Fibroblast of lung (primary cell): Measurements from ENCODE around the gene VEGFA. TPM values are rescaled to one million over a fixed set of nuclear protein-coding genes. Genes with fewer than 3 reads are reported as not detected.

ENCODE experiments used
- DNase-seq, 2 donors: peaks; one replicate each; pipeline versions ENCODE4 v3.0.0 to v3.0.0-alpha.2; 2010; ENCODE audit warnings: low read depth in 2 of 2
- H2AFZ ChIP-seq: 2 replicates; pipeline ENCODE4 v1.5.1; 2012; ENCODE audit warnings: low read length, control low read depth, inconsistent platforms
- H3K27ac ChIP-seq: 2 replicates; pipeline ENCODE4 v1.5.1; 2011; ENCODE audit warnings: low read length, control low read depth; ENCODE audit not compliant: insufficient read depth
- H3K27me3 ChIP-seq: 2 replicates; pipeline ENCODE4 v1.5.1; 2011; ENCODE audit warnings: mild to moderate bottlenecking, low read length; ENCODE audit not compliant: control insufficient read depth, insufficient read depth
- H3K36me3 ChIP-seq: 2 replicates; pipeline ENCODE4 v1.5.1; 2011; ENCODE audit warnings: low read length; ENCODE audit not compliant: control insufficient read depth, insufficient read depth
- H3K4me1 ChIP-seq: 2 replicates; pipeline ENCODE4 v1.5.1; 2011; ENCODE audit warnings: low read length; ENCODE audit not compliant: control insufficient read depth, insufficient read depth; ENCODE audit errors: extremely low read depth
- H3K4me2 ChIP-seq: 2 replicates; pipeline ENCODE4 v1.5.1; 2011; ENCODE audit warnings: low read length, control low read depth; ENCODE audit not compliant: insufficient read depth; ENCODE audit errors: extremely low read depth
- H3K4me3 ChIP-seq, 4 experiments: fragments of 200-600 bp in 1 of 4; sonication (generic) in 1 of 4; replicated peaks in 1 of 4; 2 replicates each; pipeline ENCODE4 v1.5.1; 2011 to 2016; ENCODE audit warnings: low read length in 4 of 4, low read depth in 3 of 4, mild to moderate bottlenecking in 3 of 4, control low read depth in 2 of 4, inconsistent platforms in 1 of 4, mixed read lengths in 1 of 4; ENCODE audit not compliant: insufficient read depth in 1 of 4; ENCODE audit errors: control extremely low read depth in 1 of 4
- H3K79me2 ChIP-seq: 2 replicates; pipeline ENCODE4 v1.5.1; 2012; ENCODE audit warnings: mild to moderate bottlenecking, low read length, inconsistent platforms; ENCODE audit not compliant: control insufficient read depth, insufficient read depth
- H3K9ac ChIP-seq: 2 replicates; pipeline ENCODE4 v1.5.1; 2011; ENCODE audit warnings: mild to moderate bottlenecking, low read length, control low read depth; ENCODE audit not compliant: insufficient read depth
- H3K9me3 ChIP-seq: 2 replicates; pipeline ENCODE4 v1.5.1; 2012; ENCODE audit warnings: low read depth, low read length; ENCODE audit not compliant: control insufficient read depth, insufficient read depth
- H4K20me1 ChIP-seq: 2 replicates; pipeline ENCODE4 v1.5.1; 2011; ENCODE audit warnings: low read length; ENCODE audit not compliant: control insufficient read depth, insufficient read depth; ENCODE audit errors: extremely low read depth
- EZH2 ChIP-seq: IDR thresholded peaks from 2 replicates; pipeline ENCODE4 v1.5.1; 2012; ENCODE audit warnings: low read length, control low read depth, mild to moderate bottlenecking; ENCODE audit errors: missing control alignments
- polyA plus RNA-seq, 2 donors: library from polyadenylated mRNA; depleted of rRNA in 1 of 2; stranded (reverse) in 1 of 2; unstranded in 1 of 2; fragments of >200 nt; gene quantifications; 2 replicates each; pipeline ENCODE4 v1.2.1, GENCODE V29; 2011 to 2012; ENCODE audit warnings: missing spikeins in 1 of 2
- total RNA-seq: library from RNA; depleted of rRNA; stranded (reverse); fragments of >200 nt; gene quantifications from 2 replicates; pipeline ENCODE4 v1.2.1, GENCODE V29; 2014
- TF ChIP-seq, protein P1 (sequence below), 2 donors: IDR thresholded peaks in 1 of 2; conservative IDR thresholded peaks in 1 of 2; 1 replicate in 1 of 2; 2 replicates in 1 of 2; pipeline ENCODE4 v1.5.1; 2011 to 2012; ENCODE audit warnings: low read length in 2 of 2, control low read depth in 1 of 2, inconsistent platforms in 1 of 2, low read depth in 1 of 2, mild to moderate bottlenecking in 1 of 2

Gene VEGFA
- total and polyA plus RNA-seq, 2 donors (not counting 1 experiment from before 2014, with no cell fraction given) = 111 to 150 TPM

DNA sequence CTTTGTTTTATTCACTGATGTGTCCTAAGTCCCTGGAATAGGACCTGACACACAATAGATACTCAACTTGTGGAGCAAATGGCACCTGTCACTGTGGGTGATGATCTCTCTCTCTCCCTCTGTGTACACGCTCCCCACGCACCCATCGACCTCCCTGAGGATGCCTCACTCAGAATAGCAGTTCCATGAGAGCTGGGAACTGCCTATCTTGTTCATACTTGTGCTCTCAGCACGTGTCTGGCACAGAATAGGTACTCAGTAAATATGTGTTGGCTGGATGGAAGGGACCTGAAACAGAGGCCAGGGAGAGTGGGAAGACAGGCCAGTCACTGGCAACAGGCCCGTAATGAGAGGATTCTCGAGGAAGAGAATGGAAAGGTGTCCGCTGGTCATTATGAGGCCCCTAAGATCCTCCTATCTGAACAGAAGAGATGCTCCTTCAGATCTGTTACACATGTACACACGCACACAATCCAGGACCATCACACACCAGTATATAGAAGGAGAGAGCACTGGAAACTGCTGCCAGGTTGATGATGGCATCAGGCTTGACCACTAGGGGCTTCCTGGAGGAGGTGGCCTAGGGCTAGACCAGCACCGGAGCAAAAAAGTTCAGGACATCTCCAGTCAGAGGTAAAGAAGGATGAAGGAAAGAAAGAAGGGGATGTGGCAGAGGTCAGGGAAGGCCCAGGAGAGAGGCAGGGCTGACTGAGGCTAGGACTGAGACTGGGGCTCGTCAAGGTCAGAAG is 30.9 kb downstream of the VEGFA start:
- H3K9me3 ChIP-seq = no peaks in the 10 kb centered on the region
- H3K79me2 ChIP-seq = no peaks in the 10 kb centered on the region
- no peak overlapping the region for H3K9ac ChIP-seq
- H2AFZ ChIP-seq = no peak overlapping the region
- peaks cover 11% of the 10 kb centered on the region for H3K4me1 ChIP-seq
- no peak overlapping the region for H3K4me3 ChIP-seq
- no peak overlapping the region for H3K27ac ChIP-seq
- DNase-seq = no peak
- no peaks in the 10 kb centered on the region for H4K20me1 ChIP-seq
- TF ChIP-seq, protein P1, sequence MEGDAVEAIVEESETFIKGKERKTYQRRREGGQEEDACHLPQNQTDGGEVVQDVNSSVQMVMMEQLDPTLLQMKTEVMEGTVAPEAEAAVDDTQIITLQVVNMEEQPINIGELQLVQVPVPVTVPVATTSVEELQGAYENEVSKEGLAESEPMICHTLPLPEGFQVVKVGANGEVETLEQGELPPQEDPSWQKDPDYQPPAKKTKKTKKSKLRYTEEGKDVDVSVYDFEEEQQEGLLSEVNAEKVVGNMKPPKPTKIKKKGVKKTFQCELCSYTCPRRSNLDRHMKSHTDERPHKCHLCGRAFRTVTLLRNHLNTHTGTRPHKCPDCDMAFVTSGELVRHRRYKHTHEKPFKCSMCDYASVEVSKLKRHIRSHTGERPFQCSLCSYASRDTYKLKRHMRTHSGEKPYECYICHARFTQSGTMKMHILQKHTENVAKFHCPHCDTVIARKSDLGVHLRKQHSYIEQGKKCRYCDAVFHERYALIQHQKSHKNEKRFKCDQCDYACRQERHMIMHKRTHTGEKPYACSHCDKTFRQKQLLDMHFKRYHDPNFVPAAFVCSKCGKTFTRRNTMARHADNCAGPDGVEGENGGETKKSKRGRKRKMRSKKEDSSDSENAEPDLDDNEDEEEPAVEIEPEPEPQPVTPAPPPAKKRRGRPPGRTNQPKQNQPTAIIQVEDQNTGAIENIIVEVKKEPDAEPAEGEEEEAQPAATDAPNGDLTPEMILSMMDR (conservative IDR thresholded peaks at IDR 0.05 in 1 of 2, IDR thresholded peaks at IDR 0.05 in 1 of 2; ENCODE audit: low read depth in 1 of 2, low read length in 2 of 2) = no peak
- no peak for TF ChIP-seq EZH2
- H3K4me2 ChIP-seq = no peak overlapping the region
- no peaks in the 10 kb centered on the region for H3K27me3 ChIP-seq
- H3K36me3 ChIP-seq = no peaks in the 10 kb centered on the region

DNA sequence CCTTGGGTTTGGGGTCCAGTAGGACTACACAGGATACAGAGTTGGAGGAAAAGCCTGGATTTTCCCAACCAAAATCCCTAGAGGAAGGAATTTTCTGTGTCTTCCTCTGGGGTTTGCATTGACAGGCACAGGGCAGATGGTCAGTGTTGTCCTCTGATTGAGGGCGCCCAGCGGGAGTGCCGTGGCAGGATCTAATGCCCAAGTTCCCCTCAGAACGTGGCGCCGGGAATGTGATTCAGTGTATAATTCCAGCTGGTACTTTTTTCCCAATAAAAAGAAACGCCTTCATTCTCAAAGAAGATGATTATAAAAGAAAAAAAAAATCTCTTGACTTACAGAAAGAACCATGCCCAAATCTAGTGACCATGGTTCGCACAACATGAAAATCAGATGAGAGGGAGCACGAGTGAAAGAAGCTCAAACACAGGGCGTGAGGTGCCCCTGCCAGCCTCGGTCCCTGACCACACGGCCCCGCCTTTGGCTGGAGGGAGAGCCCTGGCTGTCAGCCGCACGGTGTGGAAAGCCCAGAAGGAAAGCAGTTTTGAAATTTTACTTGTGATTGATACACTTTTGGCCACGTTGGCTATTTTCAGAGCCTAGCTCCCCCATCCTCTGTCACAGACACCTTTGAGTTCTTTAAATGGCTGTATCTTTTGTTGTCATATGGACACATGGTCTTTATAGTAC is 31.6 kb downstream of the VEGFA start:
- Histone ChIP-seq H3K27me3 (no peaks in the 10 kb centered on the region), H2AFZ (no peak overlapping the region), H3K4me3 (no peak overlapping the region), H3K9ac (no peak overlapping the region), H3K27ac (no peak overlapping the region), H4K20me1 (no peaks in the 10 kb centered on the region), H3K36me3 (no peaks in the 10 kb centered on the region), H3K79me2 (no peaks in the 10 kb centered on the region), H3K4me1 (peaks cover 11% of the 10 kb centered on the region), H3K4me2 (no peak overlapping the region), H3K9me3 (no peaks in the 10 kb centered on the region)
- TF ChIP-seq, protein P1 (conservative IDR thresholded peaks at IDR 0.05 in 1 of 2, IDR thresholded peaks at IDR 0.05 in 1 of 2; ENCODE audit: low read depth in 1 of 2, low read length in 2 of 2) = no peak
- TF ChIP-seq EZH2 = no peak
- no peak for DNase-seq

DNA sequence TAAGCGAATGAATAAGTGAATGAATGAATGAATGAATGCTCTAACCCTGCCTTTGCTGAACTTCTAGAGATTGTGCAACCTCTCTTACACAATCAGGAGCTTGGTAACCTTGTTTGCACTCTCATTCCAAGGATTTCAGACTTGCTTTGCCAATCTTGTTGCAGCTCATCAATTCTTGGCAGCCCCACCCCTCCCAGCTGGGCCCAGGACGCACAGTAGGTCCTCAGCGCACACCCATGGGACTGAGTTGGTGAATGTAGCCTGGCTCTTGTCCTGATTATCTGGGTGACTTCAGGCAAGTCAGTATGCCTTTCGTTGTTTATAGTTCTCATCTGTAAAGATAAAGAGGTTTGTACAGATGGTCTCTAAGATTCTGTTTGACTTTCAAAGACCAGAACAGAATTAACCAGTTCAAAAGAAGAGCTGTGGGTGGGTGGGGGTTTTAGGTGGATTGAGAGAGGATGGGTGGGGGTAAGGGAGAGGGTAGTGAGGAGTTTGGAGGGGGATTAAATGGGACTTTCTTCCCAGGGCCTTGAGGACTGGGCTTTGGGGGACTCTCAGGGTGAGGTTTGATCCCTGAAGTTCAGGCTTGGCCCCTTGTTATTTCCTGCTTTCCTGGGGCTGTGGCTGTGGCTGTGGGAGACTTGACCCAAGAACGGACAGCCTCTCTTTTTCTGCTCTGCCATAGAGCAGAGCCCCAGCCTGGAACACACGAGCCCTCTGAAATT is 33.2 kb downstream of the VEGFA start:
- H3K36me3 ChIP-seq = no peaks in the 10 kb centered on the region
- no peak overlapping the region for H2AFZ ChIP-seq
- peak in 1 of 2 donors; percentile 71 for DNase-seq
- H3K4me2 ChIP-seq = no peak overlapping the region
- no peaks in the 10 kb centered on the region for H3K27me3 ChIP-seq
- no peak overlapping the region for H3K27ac ChIP-seq
- no peak overlapping the region for H3K4me3 ChIP-seq
- no peak for TF ChIP-seq EZH2
- TF ChIP-seq, protein P1 (conservative IDR thresholded peaks at IDR 0.05 in 1 of 2, IDR thresholded peaks at IDR 0.05 in 1 of 2; ENCODE audit: low read depth in 1 of 2, low read length in 2 of 2) = no peak
- H4K20me1 ChIP-seq = no peaks in the 10 kb centered on the region
- H3K9ac ChIP-seq = no peak overlapping the region
- no peaks in the 10 kb centered on the region for H3K9me3 ChIP-seq
- H3K79me2 ChIP-seq = no peaks in the 10 kb centered on the region
- H3K4me1 ChIP-seq = peaks cover 16% of the 10 kb centered on the region
